GM12872 (cell line): ENCODE measurements around the gene TMCO1.
A peak's percentile ranks its signal among the peaks of the same experiment; 100 is the strongest.

Experiments
- TF ChIP-seq, protein P1 (sequence below): IDR thresholded peaks from 3 replicates; pipeline ENCODE4 v1.5.1; 2011; ENCODE audit warnings: low read depth, mild to moderate bottlenecking, low read length, moderate library complexity; ENCODE audit not compliant: insufficient read depth

TMCO1 gene

GRCh38 chr1:165734906-165735305 is 33.8 kb downstream of the TMCO1 start:
- TF ChIP-seq, protein P1, sequence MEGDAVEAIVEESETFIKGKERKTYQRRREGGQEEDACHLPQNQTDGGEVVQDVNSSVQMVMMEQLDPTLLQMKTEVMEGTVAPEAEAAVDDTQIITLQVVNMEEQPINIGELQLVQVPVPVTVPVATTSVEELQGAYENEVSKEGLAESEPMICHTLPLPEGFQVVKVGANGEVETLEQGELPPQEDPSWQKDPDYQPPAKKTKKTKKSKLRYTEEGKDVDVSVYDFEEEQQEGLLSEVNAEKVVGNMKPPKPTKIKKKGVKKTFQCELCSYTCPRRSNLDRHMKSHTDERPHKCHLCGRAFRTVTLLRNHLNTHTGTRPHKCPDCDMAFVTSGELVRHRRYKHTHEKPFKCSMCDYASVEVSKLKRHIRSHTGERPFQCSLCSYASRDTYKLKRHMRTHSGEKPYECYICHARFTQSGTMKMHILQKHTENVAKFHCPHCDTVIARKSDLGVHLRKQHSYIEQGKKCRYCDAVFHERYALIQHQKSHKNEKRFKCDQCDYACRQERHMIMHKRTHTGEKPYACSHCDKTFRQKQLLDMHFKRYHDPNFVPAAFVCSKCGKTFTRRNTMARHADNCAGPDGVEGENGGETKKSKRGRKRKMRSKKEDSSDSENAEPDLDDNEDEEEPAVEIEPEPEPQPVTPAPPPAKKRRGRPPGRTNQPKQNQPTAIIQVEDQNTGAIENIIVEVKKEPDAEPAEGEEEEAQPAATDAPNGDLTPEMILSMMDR = no peak

DNA sequence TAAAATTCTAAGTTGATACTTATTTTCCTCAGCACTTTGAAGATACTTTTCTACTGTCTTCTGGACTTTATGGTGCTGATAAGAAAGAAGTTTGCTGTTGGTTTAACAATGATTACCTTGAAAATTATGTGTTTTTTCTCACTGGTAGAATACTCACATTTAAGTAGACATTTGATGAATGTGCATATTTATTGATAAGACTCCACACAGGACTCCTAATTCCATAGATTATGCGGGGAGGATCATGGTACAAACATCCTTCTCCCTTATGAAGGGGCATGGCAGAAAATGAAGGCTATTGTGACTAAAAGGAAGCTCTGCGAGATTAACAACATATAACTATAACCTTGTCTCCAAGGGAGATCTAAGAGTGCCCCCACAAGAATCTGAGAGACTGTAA is 41.8 kb downstream of the TMCO1 start:
- TF ChIP-seq, protein P1 = no peak

DNA sequence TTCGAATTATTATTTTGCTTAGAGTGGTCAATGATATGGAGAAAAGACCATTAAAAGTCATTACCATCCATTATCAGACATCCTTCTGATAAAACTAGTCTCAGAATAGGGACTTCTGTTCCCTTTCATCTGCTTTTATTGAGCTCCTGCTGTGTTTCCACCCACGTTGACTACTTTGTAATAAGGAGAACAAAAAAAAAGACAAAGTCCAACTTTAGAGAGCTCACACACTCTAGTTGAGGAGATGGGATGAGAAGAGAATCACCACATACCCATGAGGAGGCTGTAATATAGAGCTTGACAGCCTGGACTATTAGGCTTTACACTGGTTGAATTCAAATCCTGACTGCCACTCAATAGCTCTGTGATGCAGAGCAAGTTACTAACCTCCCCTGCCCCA is 42.5 kb downstream of the TMCO1 start:
- TF ChIP-seq, protein P1 = no peak

GRCh38 chr1:165717918-165718515 is 50.7 kb downstream of the TMCO1 start:
- TF ChIP-seq, protein P1 = peak; percentile 74

- TF ChIP-seq, protein P1 = no peak
Observed at GRCh38 chr1:165712764-165713163, 55.9 kb downstream of the TMCO1 start.

DNA sequence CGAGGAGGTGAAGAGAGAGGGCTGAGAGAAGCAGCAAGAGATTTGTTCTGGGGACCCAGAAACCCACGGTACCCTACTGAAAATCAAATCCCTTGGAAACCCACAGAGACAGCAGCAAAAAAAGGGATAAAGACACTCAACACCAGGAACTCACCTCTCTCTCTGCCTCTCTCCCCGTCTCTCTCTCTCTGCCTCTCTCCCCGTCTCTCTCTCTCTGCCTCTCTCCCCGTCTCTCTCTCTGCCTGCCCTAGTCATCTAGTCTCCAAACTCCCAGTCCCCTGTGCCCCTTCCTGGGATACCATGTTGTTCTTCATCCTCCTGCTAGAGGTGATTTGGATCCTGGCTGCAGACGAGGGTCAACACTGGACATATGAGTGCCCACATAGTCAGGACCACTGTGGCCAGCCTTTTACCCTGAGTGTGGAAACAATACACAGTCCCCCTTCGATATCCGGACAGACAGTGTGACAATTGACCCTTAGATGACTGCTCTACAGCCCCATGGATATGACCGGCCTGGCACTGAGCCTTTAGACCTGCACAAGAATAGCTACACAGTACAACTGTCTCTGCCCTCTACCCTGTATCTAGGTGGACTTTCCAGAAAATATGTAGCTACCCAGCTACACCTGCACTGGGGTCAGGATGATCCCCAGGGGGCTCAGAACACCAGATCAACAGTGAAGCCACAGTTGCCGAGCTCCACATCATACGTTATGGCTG is 60.5 kb downstream of the TMCO1 start:
- TF ChIP-seq, protein P1 = no peak

- TF ChIP-seq, protein P1 = no peak
Observed at GRCh38 chr1:165703648-165704047, 65.0 kb downstream of the TMCO1 start.
